Measurements from ENCODE around the gene ACTR1B.

DNA sequence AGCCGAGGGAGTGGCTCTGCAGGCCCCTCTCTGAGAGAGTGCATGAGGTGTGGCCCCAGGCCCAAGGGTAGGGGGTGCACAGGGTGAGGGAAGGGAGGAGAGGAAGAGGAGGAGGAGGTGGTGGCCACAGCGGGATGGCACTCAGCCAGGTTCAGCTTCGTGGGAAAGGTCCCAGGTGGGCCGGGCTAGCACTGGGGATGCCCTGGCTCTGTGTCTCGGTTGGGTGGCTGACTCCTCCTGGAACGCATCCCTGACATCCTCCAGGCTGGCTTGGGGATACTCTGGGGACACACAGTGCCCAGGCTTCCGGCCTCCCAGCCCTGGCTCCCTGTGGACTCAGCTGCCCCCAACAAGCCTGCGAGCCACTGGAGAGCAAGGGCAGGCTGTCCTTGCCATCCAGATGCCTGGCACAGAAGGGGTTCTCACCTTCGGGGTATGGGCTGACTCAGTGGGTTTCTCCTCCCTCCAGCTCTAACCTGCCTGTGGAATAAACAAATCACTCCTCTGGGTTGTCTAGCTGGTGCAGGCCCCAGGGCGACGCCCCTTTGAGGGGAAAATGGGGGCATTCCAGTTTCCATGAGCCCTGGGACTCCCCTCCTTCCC is 49.0 kb upstream of the ACTR1B start:
- TF ChIP-seq, protein P1, sequence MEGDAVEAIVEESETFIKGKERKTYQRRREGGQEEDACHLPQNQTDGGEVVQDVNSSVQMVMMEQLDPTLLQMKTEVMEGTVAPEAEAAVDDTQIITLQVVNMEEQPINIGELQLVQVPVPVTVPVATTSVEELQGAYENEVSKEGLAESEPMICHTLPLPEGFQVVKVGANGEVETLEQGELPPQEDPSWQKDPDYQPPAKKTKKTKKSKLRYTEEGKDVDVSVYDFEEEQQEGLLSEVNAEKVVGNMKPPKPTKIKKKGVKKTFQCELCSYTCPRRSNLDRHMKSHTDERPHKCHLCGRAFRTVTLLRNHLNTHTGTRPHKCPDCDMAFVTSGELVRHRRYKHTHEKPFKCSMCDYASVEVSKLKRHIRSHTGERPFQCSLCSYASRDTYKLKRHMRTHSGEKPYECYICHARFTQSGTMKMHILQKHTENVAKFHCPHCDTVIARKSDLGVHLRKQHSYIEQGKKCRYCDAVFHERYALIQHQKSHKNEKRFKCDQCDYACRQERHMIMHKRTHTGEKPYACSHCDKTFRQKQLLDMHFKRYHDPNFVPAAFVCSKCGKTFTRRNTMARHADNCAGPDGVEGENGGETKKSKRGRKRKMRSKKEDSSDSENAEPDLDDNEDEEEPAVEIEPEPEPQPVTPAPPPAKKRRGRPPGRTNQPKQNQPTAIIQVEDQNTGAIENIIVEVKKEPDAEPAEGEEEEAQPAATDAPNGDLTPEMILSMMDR (IDR thresholded peaks at IDR 0.05): no peak
- TF ChIP-seq EZH2 (IDR thresholded peaks at IDR 0.05): no peak

Measured in neural progenitor cell (in vitro differentiated cells).